ENCODE results near the gene DPCD. TPM values are rescaled to one million over a fixed set of nuclear protein-coding genes. Genes with fewer than 3 reads are reported as not detected.
"Not testable (repeated sequence)": the region's sequence is repeated elsewhere in the genome, so short reads cannot be mapped to it uniquely, and the experiment has no call there.

DPCD gene
- total RNA-seq, 1 donor from 2014 or later: 18.0 TPM

- no peak for DNase-seq (ENCODE audit: low spot score)
These were observed 2.3 kb upstream of the DPCD start for GRCh38 chr10:101585841-101586240.

GRCh38 chr10:101588879-101589278 is 758 bp downstream of the DPCD start:
- no peak for DNase-seq (ENCODE audit: low spot score)

- DNase-seq (ENCODE audit: low spot score): not testable (repeated sequence)
These were observed 5.2 kb downstream of the DPCD start for GRCh38 chr10:101593331-101593730.

DNA sequence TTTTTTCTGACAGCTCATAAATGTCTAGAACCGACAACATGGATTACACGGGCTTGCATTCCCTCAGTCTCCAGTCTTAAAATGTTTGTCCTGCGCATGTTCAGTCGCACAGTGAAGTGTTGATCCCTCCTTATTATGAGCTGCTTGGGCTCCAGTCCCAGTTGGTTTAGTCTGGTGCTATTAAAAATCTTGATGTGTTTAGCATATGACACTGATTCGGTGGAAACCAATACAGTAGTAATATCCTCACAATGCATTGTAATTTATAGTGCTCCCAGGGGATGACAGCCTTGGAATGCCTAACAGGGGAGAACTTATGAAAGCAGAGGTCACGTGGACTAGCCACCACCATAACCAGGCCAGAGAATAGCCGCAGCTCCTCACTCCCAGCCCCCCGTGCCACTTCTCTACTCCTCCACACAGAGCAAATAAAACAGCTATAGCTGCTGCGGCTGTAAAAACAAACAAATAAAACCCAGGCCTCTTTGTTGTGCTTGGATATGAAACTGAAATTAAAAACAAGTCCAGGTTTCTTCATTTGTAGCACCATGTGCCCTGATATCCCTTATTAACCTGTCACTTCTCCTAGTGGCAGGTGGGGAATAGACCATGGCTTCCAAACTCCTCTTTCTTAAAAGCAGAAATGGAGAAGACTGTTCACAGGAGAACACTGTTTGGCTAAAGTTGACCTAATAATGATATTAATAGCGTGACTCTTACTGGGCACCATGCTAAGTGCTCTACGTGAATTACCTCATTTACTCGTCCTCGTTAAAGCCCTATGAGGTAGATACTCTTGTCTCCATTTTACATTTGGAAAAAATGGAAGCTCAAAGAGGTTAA is 7.7 kb downstream of the DPCD start:
- no peak for DNase-seq (ENCODE audit: low spot score)

DNA sequence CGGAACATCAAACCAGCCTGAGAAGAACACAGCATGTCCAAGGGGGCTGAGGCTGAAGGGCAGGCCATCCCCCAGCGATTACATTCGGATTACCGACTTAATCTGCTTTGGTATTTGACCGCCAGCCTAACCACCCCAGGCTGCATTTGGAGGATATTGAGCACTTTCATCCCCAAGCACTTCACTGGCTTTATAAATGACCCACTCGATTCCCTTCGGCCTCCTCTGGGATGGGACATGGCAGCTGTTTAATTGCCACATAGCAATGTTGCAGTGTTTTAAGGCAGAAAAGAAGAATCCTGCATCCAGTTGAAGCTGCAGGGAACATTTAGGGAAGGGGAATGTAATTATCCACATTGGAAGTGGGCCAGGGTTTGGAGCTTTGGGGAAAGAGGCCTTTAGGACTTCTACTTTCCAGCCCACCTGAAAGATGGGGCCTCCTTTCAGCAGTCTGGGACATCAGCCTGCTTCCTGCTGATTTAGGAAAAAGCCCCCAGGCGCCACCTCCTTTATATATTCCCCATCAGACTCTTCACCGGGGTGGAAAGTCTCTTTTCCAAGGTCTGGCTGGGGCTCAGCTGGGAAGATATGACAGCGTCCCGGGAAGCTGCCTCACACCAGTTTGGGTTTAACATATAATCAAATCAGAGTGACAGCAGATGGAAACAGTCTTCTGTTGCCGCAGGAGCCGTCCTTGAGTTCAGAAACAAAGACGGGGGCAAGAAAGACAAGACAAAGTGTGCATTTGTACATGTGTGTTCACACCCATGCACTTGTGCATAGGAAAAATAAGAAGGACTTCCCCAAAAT is 9.2 kb downstream of the DPCD start:
- DNase-seq (ENCODE audit: low spot score): no peak

GRCh38 chr10:101601541-101601940 is 13.4 kb downstream of the DPCD start:
- no peak for DNase-seq (ENCODE audit: low spot score)

DNA sequence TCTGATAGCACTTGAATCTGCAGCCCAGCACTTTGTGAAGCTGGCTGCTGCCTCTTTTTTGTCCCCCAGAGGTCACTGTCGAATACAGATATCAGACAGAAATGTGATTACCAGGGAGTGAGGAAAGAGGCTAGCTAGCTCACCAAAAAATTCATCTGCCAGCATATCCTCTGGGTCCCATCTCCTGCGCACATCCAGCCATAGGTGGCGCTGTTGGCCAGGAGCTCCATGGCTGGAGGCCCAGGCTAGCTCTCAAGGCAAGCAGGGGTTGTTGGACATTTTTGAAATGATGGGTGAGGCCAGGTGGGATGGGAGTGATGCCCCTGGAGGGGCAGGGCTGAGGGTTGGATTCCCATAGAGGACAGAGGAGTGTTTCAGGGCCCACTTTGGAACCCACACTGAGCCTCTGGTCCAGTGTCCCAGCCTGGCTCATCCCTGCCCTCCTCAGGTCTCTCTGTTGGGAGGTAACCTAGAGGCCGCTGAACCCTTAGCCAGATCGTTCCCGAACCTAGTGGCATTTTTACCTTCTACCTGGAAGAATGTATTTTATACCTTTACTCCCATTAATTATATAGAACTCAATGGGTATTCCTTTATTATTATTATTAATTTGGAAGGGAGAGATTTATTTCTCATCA is 14.8 kb downstream of the DPCD start:
- DNase-seq (ENCODE audit: low spot score): peak; percentile 62

- no peak for DNase-seq (ENCODE audit: low spot score)
These were observed 19.0 kb downstream of the DPCD start for GRCh38 chr10:101607124-101607523.

- no peak for DNase-seq (ENCODE audit: low spot score)
These were observed 21.4 kb downstream of the DPCD start for GRCh38 chr10:101609481-101609880.

DNA sequence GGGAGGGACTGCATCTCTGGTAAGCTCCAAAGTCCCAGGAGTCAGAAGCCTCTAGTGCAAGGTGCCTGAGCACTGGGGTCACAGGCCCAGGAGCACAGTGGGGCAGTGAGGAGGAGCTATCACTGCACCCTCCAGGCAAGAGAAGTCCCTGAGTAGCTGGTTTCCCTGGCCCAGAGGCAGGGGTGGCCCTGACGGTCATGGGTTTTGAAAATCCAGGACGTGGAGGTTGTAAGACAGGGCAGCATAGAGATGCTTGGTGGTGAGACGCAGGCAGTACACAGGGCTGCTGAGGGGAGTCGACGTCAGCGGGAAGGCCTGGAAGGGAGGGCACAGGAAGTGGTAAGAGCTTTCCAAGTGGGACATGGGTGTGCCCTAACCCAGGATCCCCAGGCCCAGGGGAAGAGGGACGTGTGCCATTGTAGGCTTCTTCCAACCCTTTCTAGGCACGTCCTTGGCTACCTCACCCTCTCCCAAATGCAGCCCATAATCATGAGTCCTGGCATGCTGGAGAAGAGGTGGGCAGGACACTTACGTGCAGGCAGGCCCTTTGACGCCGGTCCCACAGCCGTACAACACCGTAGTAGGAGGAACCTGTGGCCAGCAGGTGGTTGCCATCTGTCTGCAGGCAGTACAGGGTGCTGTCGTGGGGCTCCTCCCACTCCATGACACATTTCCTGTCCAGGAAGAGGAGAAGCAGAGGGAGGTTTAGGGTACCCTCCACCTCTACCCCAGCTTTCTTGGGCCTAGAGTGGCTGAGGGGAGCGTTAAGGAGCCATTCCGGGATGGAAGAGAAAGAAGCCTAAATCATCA is 23.2 kb downstream of the DPCD start:
- no peak for DNase-seq (ENCODE audit: low spot score)

DNA sequence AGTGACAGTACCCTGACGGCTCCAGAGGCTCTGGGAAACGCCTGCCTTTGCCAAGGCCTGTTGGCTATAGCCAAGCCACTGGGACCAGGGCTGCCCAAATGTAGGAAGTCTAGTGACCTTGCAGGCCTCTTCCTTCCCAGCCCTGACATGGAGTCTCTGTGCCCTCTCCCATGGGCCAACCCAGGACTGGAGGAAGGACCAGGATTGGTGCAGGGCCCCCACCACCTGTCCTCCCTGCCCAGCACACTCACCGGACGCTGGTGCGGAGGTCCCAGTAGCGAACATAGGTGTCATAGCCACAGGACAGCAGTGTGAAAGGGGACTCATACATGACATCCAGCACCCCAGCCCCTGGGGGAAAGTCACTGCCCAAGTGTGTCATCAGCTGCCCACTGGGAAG is 24.0 kb downstream of the DPCD start:
- DNase-seq (ENCODE audit: low spot score): no peak

DNA sequence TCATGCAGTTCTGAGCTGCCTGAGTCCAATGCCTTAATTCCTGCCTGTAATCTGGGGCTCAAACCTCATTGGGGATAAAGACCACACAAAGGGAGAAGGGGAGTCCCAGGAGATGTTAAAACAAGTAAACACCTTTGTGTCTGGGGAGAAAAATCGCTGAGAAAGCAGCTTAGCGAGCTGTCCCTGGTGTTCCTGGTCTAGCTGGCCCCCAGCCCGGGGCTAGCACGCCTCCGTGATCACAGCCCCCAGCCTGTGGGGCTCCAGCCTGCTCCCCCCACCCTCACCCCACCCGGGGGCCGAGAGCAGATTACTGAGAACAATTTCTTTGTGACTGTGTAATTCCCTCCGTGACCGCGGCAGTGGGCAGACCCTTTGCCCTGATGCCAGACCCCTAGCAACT is 24.8 kb downstream of the DPCD start:
- no peak for DNase-seq (ENCODE audit: low spot score)

GRCh38 chr10:101613646-101614045 is 25.5 kb downstream of the DPCD start:
- DNase-seq (ENCODE audit: low spot score): no peak

DNA sequence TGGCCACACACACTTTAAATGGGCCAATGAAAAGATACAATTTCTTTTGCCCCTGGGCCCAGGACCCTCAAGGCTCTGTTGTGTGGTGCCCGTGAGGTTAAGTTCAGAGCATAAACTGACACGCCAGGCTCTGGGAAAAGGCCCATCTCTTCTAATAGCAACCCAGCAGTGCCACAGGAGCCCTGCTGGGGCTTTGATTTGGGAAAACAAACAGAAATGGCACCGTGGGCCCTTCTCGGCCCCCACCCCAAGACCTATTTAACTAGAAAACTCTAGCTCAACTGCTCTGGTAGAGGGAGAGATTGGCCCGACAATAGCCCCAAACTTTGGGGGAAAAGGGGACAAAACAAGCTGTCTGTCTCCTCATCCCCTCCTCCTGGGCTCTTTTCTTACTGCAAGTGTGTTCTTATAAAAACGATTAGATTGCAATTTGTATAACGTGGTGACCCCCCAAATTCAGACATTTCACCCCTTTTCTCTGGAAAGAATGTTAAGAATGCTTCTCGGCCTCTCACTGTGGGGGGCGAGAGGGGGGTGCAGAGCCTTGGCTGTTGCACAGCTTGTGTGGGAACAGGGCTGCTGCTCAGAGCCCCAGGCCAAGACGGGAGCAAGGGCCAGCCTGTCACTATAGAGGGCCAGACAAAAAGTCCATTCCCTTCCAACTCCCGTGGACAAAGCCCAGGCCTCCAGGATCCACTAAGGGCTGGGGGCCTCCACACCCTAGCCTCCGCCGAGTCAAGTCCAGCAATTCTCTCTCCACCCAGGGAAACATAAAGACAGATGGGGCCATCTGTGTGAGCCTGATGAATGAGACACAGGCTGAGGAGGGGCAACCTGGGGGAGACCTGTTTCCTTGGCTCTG is 26.8 kb downstream of the DPCD start:
- no peak for DNase-seq (ENCODE audit: low spot score)

- no peak for DNase-seq (ENCODE audit: low spot score)
These were observed 27.5 kb downstream of the DPCD start for GRCh38 chr10:101615525-101616116.

DNA sequence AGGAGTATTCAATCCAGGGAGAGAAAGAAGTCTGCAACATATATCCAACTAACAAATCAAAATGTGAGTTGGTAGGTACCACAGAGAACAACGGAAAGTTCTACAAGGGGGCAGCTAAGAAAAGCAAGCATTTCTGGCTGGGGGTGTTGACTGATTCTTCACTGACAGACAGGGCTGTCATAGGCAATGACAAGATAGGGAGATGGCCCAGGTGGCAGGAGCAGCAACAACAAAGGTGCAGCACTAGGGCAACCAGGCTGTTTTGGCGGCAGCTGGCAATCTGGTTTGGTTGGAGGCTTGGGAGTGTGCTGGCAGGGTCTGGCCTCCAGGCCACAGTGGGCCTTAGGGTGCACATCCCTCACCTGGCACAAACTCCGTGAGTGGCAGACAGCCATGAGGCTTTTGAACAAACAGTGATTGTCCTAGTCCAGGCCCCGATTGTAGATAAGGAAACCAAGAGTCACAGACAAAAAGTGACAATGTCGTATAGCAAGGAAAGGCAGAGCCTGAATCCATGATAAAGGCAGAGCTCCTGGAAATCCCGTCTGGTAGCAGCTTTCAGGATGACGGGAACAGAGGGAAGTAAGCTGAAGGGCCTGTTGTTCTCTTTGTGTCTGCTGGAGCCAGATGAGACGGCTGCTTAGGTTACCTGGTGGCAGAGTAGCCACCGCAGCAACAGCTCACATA is 28.4 kb downstream of the DPCD start:
- DNase-seq (ENCODE audit: low spot score): no peak

DNA sequence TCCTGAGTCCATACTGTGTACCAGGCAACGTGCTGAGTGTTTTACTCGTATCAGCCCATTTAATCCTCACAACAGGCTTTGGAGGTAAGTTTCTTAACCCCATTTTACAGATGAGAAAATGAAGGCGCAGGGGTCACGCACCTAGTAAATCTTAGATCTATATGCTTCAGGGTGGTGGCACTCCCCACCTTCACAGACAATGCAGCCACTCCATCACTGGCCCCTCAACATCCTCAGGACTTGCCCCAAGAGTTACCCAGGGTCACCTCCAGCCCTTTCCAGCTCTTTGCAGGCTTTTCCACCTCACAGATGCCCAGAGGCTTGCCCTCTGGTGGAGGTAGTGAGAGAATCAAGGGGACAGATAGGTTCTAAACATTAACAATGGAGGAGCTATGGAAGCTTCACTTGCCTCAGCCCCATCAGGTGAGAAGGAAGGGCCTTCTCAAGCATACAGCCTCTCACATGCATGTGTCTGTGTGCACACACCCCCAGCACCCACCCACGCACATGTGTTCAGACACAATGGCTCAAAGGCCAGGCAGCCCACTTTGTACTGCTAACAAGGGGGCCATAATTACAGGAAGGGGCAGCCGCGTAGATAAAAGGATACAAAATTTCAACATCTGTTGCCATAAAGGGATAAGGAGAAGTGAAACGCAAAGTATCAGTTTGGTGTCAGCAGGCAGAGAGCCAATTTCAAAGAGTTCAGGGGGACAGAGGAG is 29.1 kb downstream of the DPCD start:
- DNase-seq (ENCODE audit: low spot score): no peak

- no peak for DNase-seq (ENCODE audit: low spot score)
These were observed 29.9 kb downstream of the DPCD start for GRCh38 chr10:101617824-101618568.
